HG03439 (cell line): ENCODE data around the gene HDAC3.
"Not testable (repeated sequence)": the region's sequence is repeated elsewhere in the genome, so short reads cannot be mapped to it uniquely, and the experiment has no call there.

Experiments
- ATAC-seq: cut with Tn5 transposase; IDR thresholded peaks from one replicate; pipeline ENCODE4 v1.9.1; 2021; ENCODE audit warnings: mild to moderate bottlenecking, moderate library complexity; ENCODE audit not compliant: unreplicated experiment

Gene HDAC3

DNA sequence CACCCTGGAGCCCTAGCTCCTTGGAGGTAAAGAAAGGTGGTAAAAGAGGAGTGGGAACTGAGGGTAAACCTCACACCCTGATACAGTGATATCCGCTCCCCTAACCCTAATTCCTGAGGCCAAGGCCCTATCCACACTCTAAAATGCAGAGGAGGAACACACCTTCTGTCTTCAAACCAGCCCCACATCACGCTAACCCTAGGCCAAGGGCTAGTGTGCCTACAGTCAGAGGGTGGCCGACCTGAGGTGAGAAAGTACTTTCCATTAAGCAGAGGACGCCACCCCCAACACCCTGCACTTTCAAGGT, 590 bp downstream of the HDAC3 start:
- no peak for ATAC-seq

DNA sequence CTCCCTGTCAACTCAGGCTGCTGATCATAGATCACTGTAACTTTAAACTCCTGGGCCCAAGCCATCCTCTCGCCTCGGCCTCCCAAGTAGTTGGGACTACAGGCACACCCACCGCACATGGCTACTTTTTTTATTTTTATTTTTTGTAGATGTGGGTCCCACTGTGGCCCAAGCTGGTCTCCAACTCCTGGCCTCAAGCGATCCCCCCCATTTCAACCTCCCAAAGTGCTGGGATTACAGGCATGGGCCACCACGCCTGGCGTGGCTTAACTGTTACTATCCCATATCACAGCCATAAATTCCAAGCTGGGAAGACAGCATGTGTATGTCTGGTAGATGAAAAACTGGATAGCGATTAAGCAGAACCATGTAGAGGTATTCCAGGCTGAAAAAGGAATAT, 1.0 kb downstream of the HDAC3 start:
- no peak for ATAC-seq

DNA sequence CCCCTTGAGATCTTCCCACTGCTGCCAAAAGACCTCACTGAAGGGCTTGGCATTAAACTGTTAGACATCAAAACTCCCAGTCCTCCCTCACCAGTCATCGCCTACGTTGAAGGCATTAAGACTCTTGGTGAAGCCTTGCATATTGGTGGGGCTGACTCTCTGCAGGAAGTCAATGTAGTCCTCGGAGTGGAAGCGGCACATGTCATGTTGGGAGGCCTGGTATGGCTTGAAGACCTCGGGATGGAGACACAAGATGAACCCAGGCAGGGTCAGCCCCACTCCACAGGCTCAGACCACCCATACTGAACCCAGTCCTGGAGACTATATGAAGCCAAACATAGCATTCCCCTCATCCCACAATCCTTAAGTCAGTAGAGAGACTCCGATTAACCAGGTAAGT, 1.9 kb downstream of the HDAC3 start:
- no peak for ATAC-seq

DNA sequence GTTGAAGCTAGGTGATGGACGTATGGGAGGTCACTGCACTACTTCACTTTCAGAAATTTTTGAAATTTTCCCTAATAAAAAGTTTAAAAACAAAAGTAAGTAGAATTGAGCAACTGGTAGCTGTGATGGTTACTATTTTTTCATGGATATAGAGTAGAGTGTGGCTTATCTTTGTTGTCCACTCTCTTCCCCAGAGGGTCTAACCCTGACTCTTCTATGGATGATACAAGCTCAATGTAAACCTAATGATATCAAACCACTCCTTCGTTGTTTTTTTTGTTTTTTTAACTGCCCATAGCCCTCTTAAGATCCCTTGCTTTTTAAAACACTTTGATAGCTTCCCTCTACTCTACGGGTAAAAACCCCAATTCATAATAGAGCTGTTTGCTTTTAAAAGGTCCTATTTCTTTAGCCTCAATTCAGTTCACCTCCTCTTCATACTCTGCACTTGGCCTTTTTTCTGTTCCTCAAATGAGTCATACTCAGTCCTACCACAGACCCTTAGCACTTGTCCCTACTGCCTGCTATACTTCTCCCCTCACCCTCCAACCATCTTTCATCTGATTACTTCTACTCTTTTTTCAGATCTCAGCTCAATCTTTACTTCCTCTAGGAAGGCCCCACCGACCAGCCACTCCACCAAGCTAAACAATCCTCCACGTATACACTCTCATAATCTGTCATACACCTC, 2.6 kb downstream of the HDAC3 start:
- ATAC-seq = peak; percentile 50

DNA sequence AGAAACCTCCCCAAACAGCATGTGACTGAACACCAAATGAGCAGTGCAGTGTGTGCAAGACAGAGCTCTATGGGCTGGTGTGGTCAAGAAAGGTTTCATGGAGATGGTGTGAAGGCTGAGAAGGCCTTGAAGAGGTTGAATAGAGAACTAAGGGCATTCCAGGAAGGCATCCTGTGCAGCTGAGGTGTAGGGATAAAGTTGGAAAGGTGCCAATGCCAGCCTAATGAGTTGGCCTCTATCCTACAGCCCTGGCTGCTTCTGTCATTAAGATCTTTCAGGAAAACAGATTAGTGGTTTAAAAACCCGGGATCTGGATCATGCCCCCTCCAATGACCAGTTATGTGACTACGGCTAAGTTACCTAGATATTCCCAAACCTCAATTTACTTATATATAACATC, 4.0 kb downstream of the HDAC3 start:
- no peak for ATAC-seq

DNA sequence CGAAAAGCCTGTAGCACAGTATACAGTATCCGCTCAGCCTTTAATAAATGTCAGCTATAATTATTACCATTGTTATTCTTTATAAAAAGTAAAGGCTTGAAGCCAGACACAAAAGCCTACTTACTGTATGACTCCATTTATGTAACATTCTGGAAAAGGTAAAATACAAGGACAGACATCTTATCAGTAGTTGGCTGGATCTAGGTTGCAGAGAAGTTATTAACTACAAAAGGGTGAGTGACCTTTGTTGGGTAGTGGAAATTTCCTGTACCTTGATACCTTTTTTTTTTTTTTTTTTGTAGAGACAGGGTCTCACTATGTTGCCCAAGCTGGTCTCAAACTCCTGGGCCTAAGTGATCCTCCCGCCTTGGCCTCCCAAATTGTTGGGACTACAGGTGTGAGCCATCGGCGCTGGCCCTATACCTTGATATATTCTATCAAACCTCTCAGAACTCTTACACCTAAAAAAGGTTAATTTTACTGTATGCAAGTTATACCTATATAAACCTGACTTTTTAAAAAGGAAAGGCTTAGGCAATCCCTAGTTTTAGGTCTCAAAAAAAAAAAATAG, 6.0 kb downstream of the HDAC3 start:
- ATAC-seq = no peak

DNA sequence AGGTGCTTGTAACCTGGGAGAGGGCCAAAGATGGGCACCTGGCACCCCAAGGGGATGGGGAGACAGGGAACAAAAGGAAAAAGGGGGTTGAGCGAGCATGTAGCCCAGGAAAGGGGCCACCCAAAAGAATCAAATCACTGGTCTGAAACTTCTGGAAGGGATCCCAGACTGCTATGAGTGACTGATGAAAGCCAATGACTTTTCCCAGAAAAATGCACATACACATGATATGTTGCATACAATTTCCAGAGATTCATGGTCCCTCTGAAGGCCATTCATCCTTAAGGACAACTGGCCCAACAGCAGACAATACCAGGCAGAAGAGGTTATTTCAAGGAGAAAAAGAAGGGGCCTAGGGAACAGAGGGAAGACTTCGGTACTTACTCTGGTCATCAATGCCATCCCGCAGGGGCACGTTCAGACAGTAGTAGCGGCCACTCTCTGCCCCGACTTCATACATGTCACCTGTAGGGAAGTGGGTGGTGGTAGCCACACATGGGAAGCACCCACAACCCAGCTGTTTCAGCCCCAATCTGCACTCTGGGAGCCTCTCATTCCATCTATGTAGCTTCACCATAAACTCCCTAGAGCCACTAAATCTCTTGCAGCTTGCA, 8.4 kb downstream of the HDAC3 start:
- no peak for ATAC-seq

DNA sequence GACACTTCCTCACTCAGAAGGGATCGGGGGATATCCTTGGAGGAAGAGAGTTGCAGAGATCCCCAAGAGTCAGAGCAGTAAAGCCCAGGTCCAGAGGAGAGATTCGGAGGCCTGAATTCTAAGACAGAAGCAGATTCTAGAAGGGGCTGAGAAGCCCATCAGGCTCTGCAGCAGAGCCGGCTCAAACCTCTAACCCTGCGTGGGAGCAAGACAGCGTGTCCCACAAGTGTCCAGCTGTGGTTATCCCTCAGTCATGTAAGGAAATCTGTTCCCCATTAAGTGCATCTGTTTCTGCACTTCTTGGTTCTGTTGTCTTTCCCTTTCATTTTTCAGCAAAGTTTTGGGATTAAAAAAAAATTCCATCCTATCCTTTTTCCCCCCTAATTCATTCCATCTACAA, 13.0 kb downstream of the HDAC3 start:
- ATAC-seq = no peak

DNA sequence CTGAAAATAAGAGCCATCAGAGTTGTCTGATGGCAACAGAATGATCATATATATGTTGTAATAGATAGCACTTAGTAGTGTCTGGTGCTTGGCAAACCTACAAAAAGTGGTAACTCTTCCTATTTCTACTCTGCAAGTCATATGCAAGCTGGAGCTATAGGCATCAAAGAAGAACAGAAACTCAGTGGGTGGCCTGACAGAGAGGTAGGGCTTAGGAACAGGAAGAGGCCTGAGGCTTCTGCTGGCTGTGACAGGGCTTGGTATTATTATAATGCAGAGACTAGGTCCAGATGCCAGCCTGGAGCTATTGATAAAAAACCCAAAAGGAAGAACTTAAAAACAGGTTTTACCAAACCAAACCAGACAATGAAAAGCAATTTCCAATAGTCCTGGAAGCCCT, 13.5 kb downstream of the HDAC3 start:
- no peak for ATAC-seq

DNA sequence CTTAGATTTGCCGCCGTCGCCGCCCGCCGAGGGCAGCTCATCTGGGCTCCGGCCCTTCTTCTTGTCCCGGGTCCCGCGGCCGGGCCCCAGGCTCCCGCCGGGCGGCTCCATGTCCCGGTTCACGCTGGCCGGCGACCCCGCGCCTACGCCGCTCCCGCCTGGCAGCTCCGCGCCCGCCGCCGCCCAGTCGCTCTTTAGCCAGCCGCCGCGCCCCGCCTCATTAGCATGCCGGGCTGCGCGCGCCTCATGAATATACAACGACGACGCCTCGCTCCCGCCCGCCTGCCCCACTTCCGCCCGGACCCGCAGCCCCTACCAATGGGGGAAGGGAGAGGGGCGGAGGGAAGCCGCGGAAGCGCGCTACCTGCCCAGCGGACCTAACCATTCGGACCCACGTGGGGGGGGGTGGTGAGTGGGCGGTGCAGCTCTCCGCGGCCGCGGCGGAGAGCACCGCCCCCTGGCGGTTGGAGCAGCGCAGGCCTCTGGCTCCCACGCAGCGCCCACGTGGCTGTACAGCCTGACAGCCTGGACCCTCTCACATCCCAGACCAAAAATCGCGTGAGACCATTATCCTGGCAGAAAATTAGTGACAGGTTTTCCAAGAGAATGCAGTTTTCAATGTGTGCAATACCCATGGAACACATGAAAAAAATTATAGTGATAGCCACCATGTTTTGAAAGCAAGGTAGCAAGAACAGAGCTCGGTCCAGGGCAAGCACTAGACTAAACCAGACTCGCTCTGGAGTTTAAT, 17.7 kb downstream of the HDAC3 start, which contains the start of gene DIAPH1:
Gene DIAPH1 (minus strand): TSS at position 197 of the 751 bp plus-strand sequence. CDS start 86 bp downstream, at position 111.
- ATAC-seq = peak; percentile 83

DNA sequence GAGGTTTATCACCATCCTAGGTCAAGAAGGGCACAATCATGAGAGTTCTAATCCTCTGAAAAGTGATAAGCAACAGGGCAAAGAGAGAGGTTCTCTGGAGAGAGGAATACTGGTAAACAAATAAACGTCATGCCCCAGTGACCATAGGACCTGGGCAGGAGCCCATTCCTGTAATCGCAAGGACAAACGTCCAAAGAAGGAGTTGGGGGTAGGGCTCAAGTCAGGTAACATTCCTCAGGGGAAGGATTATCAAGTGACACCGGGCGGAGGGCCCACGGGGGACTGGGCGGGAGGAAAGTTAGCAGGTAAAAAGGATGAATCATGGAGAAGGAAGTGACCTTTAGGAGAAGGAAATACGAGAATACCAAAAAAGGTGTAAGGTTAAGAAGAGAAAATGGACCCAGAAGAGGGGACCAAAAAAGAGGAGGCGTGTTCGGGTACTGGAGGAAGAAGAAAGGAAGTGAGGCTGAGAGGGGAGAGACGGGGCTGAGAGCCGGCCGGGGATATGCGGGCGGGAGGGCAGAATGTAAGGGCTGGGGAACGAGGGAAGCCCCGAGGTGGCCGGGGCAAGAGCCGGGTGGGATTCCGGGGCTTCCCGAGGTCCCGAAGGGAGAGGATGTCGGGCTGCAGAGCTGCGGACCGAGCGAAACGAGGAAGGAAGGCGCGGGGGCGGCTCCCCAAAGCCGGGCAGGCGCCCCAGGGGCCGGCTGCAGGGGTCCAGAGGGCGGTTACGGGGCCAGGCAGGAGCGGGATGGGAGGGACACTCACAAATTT, 18.4 kb downstream of the HDAC3 start:
- ATAC-seq = peak; percentile 35

DNA sequence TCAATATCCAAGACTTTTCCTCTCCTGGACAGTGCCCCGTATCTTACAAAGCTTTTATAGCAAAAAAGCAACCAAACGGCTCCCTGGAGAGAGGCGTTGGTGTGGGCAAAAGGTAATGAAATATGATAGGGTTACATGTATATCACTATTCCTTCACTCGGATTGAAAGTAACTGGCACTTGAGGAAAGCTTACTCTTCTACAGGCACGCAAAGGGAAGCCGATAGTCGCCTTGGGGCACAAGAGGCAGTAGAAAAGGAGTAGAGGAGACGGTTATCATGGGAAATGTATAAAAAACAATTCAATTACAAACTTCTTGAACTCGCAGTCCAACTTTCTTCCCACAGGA, 19.0 kb downstream of the HDAC3 start:
- ATAC-seq = no peak

DNA sequence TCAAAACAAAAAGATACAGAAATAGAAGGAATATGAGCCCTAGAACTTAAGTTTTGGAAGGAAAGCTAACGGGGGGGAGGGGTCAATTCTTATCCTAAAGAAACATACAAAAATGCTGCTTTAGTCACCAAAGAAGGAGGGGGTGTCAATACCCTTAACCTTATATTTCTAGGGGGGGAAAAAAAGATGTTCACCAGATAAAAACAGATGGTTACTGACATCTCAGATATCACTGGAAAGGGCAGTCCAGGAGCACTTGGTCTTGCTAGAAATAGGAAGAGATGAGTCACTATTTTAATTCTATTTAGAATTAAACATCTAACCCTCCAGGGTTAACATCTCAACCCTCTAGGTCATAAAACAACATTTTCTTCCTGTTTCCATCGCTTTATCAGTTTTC, 19.5 kb downstream of the HDAC3 start:
- ATAC-seq = no peak

DNA sequence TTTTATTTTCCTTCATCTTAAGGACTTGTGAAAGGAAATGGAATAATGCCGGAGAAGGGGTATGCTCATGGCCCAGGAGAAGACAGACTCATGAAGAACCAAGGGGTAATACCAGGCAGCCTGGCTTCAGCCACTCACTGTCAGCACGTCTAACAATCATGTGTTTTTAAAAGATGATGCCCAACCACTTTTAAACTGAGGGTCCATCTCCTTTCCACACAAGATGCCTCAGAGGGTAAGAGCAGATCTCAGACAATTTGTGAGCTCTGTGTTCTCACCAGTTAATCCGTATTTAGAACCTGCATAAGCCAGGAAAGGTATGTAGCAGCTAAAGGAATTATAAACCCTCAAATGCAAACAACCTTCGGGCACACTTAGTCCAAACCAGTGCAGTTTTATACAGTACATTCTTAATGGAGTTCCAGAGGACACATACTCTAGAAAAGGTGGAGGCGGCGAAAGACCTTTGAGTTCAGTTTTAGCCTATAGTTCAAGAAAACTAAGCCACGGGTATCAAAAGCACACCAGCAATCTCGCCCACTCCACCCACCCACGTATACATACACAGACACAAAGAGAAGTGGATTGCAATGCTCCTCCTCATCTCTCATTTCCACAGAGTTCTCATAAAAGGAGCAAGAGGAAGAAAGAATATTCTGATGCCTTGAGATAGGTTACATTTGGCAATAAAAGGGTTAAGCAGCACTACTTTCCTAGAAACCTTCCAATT, 20.5 kb downstream of the HDAC3 start:
- ATAC-seq = no peak

DNA sequence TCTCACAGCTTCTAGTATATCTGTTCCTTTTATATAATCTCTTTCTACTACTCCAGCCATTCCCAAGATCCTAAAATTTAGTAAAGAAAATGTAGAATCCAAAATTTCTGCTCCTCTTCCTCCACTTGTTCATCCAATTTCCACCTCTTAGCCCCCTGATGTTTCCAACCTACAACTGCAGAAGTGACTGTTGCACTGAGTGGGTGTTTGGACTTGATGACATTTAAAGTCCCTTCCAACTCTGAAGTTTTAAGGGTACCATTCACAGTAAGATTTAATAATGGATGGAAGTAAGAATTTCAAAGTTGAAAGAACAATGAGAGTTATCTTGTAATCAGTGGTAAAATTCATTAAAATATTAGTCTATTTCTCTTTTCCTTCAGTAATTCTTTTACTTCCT, 23.3 kb downstream of the HDAC3 start:
- ATAC-seq = no peak

DNA sequence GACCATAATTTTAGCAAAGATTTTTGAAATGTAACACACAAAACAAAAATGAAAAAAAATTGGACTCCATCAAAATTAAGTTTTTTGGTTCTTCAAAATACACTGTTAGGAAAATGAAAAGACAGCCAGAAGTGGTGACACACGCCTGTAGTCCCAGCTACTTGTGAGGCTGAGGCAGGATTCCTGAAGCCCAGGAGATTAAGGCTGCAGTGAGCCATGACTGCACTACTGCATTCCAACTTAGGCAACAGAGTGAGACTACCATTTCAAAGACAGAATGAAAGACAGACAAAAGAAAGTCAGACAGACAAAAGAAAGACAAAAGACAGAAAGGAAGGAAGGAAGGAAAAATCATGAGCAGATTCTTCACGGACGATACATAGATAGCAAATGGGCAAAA, 25.4 kb downstream of the HDAC3 start:
- ATAC-seq = no peak

DNA sequence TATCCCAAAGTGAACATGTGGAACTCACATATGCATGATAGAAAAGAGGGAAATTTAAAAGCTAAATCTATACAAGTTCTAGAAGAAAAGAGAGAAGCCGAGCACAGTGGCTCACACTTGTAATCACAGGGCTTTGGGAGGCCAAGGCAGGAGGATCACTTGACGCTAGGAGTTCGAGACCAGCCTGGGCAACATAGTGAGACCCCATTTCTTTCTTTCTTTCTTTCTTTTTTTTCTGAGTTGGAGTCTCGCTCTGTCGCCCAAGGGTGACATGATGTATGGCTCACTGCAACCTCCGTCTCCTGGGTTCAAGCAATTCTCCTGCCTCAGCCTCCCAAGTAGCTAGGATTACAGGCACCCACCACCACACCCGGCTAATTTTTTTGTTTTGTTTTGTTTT, 26.7 kb downstream of the HDAC3 start:
- ATAC-seq = not testable (repeated sequence)

DNA sequence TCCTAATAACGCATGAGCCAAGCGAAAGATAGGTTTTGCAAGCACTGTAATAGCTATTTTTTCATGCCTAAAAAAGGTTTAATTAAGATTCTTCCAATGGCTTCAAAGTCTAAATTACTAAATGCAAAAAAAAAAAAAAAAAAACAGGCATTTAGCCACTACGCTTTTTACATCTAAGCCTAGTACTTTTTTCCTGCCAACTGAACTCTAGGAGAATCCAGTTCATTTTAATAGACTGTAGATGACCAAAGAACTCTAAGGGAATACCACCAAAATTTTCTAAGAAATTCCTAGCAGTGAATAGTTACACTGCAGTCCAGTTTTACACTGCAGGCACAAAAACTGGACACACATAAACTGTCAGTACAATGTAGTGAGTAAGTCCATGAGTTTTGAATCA, 27.6 kb downstream of the HDAC3 start:
- no peak for ATAC-seq

DNA sequence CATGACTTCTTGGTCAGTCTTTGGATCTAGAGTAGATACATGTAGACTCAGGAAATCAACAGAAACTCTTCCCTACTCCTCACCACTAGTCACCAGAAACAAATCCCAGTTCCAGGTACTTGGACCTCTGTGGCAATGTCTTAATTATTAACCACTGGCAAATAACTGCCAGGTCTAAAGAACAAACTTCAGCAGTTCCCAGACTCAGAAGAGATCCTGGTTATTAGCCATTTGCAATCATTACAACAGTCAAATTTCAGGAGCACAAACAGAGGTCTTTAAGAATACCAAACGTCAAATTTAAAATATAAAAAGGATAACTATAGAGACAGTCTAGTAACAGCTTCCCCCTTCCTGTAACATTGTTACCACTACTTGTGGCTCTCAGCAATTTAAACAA, 28.1 kb downstream of the HDAC3 start:
- ATAC-seq = no peak

DNA sequence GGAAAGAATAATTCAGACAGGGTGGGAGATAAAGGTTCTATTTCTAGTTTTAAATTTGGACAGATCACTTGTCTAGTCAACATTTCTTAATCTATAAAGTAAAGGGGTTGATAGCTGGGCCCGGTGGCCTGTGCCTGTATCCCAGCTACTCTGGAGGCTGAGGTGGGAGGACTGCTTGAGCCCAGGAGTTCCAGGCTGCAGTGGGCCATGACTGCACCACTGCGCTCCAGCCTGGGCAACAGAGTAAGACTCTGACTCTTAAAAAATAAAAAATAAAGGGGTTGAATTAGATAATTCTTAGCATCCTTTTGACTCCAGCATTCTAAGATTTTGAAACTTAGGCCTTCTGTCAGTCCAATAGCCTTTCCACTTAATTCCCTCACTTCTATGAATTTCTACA, 28.6 kb downstream of the HDAC3 start:
- no peak for ATAC-seq
